Measurements from ENCODE around the gene PCIF1.
A peak's percentile ranks its signal among the peaks of the same experiment; 100 is the strongest.

PCIF1 gene

GRCh38 chr20:45904583-45905504 is 29.6 kb upstream of the PCIF1 start:
- DNase-seq (ENCODE audit: insufficient read length, low spot score) (no peak), FAIRE-seq (no peak)

DNA sequence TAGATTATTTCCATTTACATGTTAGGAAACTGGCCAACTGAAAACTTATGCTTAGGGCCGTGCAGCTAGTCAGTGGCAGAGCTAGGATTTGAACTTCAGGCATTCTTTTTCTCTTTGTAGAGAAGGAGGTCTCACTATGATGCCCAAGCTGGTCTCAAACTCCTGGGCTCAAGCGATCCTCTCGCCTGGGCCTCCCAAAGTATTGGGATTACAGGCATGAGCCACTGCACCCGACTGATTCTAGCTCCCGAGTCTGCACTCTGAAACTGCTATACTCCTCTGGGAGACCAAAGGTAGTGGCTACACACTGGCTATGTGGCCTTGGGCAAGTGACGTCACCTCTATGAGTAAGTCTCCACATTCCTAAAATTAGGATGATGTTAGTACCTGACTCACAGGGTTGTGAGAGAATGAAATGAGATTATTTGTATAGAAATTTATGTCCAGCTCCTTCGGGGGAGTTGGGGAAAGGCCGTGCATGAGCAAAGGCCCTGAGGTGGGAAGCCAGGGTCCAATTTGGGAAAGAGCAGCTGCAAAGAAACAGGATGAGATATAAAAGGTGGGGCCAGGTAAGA is 28.9 kb upstream of the PCIF1 start:
- FAIRE-seq, result no peak
- DNase-seq (ENCODE audit: insufficient read length, low spot score), result no peak

DNA sequence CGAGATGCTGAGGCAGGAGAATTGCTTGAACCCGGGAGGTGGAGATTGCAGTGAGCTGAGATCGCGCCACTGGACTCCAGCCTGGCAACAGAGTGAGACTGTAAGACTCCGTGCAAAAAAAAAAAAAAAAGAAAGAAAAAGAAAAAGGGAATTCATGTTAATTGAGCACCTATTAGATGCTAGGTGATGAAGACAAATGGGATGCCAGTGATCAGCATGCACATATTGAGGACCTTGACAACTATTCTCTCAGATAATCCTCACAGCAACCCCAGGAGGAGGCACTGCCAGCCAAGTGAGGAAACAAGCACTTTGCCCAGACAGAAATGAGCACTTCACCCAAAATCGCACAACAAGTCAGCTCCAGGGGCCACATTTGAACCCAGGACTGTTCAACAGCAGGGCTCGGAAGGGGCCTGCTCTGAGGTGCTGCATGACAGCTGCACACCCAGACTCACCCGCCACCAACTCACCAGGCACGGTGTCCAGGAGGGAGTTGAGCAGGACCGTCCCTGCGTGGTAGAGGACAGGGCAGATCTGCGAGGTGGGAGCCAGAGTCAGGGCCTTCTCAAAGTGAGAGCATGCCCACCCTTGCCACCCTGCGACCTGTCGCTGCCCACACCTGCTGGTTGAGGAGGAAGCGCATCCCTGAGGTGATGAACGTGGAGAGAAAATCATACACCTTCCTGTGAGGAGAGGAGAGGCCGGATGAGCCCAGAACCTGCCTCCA is 27.1 kb upstream of the PCIF1 start:
- DNase-seq (ENCODE audit: insufficient read length, low spot score) (no peak), FAIRE-seq (no peak)

DNA sequence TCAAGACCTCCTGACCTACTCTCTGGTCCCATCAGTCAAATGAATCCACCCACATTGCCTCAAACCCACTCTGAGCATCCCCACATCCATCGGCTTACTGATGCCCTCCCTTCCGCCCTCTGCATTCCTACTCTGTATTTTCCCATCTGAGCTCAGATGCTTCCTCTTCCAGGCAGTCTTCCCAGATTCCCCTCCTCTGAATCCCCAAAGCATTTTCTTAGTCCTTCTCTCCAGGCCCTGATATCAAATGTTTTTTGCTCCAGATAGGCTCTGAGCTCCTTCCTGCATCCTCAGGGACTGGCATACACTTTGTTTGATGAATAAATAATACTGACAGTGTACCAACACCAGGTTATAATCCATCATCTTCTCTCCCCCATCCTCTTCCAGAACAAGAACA is 26.4 kb upstream of the PCIF1 start:
- DNase-seq (ENCODE audit: insufficient read length, low spot score) (no peak), FAIRE-seq (no peak)

DNA sequence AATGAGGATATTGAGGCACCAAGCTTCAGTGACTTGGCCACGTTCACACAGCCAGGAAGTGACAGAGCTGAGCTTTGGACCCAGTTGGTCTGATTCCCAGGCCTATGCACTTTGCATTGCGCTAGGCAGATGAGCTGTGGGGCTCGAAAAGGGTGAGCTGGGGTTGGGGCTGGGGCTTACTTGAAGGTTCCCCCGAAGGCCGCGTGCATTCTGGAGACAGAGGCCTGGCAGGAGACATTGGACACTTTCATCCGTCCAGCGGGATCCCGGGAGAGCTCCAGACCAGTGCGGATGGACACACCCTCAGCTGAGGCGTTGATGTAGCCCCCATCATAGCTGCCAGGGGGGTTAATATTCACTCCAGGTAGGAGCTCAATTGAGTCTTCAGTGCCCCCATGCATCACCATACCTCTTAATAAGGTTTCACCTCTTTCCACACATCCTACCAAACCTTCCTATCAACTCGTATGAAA is 25.1 kb upstream of the PCIF1 start:
- no peak for FAIRE-seq
- no peak for DNase-seq (ENCODE audit: insufficient read length, low spot score)

- DNase-seq (ENCODE audit: insufficient read length, low spot score), result no peak
- FAIRE-seq, result no peak
Measured at GRCh38 chr20:45909817-45910669, 24.4 kb upstream of the PCIF1 start.

GRCh38 chr20:45910670-45911485 is 23.6 kb upstream of the PCIF1 start:
- FAIRE-seq, result peak; percentile 98
- DNase-seq (ENCODE audit: insufficient read length, low spot score), result peak; percentile 96

GRCh38 chr20:45911486-45912343 is 22.8 kb upstream of the PCIF1 start, which contains the start of gene PLTP:
PLTP (minus strand) TSS chr20:45912155; CDS start chr20:45911452, 703 bp downstream.
- DNase-seq (ENCODE audit: insufficient read length, low spot score) (no peak), FAIRE-seq (no peak)

DNA sequence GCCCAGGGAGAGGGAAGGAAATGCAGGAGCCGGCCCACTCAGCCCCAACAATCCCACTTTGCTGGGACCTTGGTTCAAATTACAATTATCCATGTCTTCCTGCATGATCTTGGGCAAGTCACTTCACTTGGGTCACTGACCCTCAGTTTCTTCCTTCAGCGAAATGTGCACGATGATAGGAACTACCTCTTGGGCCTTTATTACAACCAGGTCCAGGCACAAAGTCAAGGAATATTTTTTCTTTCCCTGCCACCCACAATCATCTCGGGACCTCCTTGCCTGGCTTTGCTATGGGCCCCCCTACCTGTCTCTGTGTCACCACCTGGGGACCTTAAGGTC is 22.2 kb upstream of the PCIF1 start:
- FAIRE-seq, result no peak
- no peak for DNase-seq (ENCODE audit: insufficient read length, low spot score)

- DNase-seq (ENCODE audit: insufficient read length, low spot score) (no peak), FAIRE-seq (no peak)
Measured at GRCh38 chr20:45913116-45913515, 21.4 kb upstream of the PCIF1 start.

- DNase-seq (ENCODE audit: insufficient read length, low spot score) (no peak), FAIRE-seq (no peak)
Measured at GRCh38 chr20:45917790-45918141, 16.7 kb upstream of the PCIF1 start.

GRCh38 chr20:45918182-45918737 is 16.2 kb upstream of the PCIF1 start:
- FAIRE-seq (no peak), DNase-seq (ENCODE audit: insufficient read length, low spot score) (no peak)

- DNase-seq (ENCODE audit: insufficient read length, low spot score), result no peak
- FAIRE-seq, result no peak
Measured at GRCh38 chr20:45918779-45919537, 15.5 kb upstream of the PCIF1 start.

DNA sequence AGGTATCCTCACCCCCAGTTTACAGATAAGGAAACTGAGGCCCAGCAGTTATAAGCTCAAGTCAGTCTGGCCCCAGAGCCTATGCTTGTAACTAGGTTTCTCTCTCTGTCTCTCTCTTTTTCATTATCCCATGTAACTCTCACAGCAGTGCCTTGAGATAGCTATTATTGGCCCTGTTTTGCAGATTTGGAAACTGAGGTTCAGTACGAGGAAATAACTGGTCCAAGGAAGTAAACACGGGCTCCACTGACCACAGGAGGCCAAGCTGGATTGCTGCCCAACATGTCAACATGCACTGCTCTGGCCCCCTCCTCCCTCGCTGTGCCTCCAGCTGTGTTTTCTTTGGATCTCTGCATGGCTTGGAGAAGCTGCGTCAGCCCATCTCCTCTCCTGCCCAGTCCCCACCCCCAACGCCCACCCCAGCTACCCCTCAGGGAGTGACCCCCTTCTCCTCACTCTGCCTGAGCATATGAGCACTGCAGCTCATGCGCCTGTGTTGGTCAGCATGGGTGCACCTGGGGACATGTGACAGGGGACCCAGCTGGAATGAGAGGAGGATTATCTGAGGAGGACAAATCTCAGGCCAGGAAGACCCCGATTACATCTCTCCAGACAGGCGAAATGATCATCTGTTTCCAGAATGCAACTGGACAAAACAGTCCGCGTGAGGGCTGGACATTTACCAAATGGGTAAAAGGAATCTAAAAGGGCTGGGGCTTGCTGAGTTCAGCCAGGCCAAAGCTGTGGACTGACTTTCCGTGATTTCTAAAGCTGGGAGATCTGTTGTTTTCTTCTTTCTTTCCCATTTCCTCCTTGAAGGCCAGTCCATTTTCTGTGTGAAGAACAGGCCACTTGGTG is 14.7 kb upstream of the PCIF1 start:
- DNase-seq (ENCODE audit: insufficient read length, low spot score), result no peak
- FAIRE-seq, result no peak

GRCh38 chr20:45920462-45921336 is 13.8 kb upstream of the PCIF1 start:
- DNase-seq (ENCODE audit: insufficient read length, low spot score) (no peak), FAIRE-seq (no peak)
